ENCODE measurements around the gene SUN1. TPM values are rescaled to one million over a fixed set of nuclear protein-coding genes. Genes with fewer than 3 reads are reported as not detected.
"Not testable (repeated sequence)": the region's sequence is repeated elsewhere in the genome, so short reads cannot be mapped to it uniquely, and the experiment has no call there.

SUN1 gene
- total RNA-seq, 1 donor from 2014 or later = 132 TPM

DNA sequence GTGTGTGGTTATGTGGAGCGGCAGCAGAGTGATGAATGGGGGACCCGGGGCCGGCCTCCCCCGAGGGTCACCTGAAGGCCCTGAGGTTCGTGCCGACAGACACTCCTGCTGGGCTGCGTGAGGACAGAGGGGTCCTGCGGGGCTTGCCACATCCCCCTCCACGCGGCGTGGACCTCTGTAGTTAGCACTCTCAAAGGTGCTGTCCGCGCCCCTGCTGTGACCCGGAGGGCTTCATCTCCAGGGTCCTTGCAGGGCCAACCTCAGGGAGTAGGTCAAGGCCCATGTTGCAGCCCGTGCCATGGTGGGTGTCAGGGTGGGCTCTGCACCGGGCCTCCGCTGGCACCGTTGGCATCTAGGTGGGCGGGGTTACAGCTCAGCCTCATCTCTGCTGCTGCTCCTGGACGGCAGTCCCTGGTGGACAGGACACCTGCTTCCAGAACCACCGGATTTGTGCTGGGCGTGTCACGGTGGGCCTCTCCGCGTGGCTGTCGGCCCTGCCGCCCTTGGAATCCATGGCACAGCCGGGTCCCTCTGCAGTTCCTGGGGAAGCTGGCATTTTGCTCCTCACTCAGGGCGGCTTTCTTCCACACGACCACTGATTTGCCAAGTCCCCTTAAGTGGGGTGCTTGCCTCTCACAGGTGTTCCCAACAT lies 24.3 kb downstream of the SUN1 start:
- DNase-seq (ENCODE audit: low read depth in 2 of 2) = no peak

DNA sequence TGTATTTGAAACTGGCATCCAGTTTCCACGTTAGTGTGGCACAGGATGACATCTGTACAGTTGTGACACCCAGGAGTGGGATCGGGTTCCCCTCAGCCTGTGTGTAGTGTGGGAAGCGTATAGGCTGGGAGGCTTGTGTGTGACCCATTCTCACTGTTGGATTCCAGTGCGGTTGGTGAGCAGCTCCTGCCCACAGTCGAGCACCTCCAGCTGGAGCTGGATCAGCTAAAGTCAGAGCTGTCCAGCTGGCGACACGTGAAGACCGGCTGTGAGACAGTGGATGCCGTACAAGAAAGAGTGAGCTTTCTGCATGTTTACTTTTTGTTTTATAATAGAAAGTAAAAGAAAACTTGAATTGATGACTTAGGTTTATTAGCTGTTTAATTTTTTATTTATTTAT lies 25.4 kb downstream of the SUN1 start:
- no peak for DNase-seq (ENCODE audit: low read depth in 2 of 2)

DNA sequence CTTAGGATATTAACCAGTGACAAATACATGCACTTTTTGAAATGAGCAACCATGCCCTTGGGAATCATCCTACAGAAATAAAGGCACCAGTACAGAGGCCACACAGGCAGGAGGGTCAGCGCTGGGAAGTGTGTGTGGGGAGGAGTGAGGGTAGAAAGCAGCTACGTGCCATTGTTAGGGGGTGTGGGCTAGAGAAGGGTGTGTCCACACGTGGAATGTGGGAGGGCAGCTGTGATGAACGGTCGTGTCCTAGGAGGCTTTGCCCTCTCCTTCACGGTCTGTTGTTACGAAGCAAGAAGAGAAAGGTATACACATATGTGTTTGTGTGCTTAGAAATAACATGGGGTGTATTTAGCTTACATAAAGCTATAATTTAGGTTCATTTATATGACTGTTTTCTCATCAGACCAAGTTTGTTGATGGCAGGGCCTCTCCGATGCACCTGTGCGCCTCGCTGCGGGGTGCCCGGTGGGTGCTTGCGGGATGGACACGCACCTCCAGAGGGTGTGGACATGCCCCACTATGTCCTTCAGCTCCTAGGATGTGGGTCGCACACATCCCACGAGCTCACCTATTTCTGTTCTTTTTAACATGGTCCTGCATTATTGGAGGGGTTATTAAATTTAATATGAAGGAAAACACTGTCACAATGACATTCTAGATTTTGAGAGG lies 27.2 kb downstream of the SUN1 start:
- DNase-seq (ENCODE audit: low read depth in 2 of 2) = no peak

DNA sequence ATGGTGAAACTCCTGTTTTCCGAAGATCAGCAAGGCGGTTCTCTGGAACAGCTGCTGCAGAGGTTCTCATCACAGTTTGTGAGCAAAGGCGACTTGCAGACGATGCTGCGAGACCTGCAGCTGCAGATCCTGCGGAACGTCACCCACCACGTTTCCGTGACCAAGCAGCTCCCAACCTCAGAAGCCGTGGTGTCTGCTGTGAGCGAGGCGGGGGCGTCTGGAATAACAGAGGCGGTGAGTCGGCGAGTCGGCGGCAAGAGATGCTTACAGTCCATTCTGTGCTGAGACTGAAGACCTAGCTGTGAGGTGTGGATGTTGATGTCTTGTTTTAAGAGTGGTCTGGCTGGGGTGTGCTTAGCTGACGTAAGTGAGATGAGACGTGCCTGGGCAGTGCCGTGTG lies 27.9 kb downstream of the SUN1 start:
- no peak for DNase-seq (ENCODE audit: low read depth in 2 of 2)

DNA sequence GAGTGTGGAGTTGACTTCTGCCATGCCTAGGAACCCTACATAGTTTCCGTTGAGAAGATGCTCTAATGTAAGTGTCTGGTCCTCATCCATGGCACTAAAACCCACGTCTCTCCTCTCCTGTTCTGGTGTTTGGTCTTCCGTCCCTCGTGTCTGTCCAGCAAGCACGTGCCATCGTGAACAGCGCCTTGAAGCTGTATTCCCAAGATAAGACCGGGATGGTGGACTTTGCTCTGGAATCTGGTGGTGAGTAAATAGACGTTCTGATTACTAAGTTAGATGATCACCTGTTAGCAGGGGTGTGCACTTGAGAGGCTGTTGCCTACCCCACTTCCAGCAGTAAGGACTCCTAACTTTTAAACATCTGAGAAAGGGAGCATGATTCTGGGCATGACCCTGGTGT lies 28.9 kb downstream of the SUN1 start:
- DNase-seq (ENCODE audit: low read depth in 2 of 2) = no peak

DNA sequence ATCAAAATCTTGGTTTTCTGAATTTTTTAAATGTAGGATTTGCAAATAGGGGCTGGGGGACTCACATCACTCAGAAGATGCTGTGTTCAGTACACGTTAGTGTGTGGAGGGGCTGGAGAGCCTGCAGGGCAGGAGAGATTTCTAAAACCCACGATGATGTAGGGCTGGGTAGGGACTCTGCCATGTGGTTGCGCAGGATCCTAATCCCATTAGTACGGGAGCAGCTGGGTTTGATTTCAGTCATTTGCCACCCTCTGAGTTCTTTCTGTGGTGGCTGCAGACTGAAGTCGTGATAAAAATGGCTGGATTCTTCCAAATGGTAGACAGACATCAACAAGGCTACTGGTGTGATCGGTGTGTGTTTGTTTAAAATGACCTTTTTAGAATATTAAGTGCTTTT lies 29.9 kb downstream of the SUN1 start:
- no peak for DNase-seq (ENCODE audit: low read depth in 2 of 2)

DNA sequence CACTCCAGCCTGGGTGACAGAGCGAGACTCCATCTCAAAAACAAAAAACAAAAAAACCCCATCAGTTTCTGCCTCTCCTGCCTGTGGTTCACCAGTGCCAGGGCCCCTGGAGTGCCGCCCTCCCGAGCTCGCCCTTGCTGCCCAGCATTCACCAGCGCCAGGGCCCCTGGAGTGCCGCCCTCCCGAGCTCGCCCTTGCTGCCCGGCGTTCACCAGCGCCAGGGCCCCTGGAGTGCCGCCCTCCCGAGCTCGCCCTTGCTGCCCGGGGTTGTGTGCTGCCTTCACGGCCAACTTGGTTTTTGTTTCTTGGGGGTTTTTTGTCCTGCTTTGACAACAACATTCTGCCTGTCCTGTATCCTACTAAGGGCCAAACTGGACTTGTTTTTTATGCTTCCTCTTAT lies 30.8 kb downstream of the SUN1 start:
- DNase-seq (ENCODE audit: low read depth in 2 of 2) = no peak

DNA sequence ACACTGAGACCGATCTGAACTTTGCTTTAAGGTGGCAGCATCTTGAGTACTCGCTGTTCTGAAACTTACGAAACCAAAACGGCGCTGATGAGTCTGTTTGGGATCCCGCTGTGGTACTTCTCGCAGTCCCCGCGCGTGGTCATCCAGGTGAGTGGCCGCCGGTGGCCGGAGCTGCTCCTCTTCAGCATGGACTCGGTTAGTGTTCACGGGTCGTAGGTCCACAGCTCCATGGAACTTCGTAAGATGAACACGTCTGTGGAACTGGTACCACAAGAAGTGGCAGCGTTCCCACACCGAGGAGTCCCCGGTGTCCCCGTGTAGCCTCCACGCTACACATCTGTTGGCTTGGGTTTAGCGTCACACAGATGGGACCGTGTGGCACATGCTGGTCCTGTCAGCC lies 33.6 kb downstream of the SUN1 start:
- DNase-seq (ENCODE audit: low read depth in 2 of 2) = no peak

DNA sequence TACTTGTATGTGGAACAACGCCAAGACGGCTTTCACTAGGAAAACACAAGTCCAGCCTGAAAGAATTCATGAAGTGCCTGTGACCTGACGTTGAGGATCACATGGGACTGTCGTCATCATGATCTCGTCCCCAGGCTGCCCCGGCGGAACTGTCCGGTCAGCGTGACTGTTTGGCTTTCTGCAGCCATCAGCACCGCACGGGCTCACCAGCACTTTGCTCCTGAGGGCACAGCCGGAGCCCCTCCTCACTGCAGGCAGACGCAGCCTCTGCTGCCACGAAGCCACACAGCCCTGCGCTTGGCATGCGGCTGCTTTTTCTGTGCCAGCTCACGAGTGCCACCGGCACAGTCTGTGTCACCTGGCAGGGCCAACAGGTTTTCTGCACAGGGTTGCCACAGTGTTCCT lies 34.7 kb downstream of the SUN1 start:
- peak; percentile 43 for DNase-seq (ENCODE audit: low read depth in 2 of 2)

DNA sequence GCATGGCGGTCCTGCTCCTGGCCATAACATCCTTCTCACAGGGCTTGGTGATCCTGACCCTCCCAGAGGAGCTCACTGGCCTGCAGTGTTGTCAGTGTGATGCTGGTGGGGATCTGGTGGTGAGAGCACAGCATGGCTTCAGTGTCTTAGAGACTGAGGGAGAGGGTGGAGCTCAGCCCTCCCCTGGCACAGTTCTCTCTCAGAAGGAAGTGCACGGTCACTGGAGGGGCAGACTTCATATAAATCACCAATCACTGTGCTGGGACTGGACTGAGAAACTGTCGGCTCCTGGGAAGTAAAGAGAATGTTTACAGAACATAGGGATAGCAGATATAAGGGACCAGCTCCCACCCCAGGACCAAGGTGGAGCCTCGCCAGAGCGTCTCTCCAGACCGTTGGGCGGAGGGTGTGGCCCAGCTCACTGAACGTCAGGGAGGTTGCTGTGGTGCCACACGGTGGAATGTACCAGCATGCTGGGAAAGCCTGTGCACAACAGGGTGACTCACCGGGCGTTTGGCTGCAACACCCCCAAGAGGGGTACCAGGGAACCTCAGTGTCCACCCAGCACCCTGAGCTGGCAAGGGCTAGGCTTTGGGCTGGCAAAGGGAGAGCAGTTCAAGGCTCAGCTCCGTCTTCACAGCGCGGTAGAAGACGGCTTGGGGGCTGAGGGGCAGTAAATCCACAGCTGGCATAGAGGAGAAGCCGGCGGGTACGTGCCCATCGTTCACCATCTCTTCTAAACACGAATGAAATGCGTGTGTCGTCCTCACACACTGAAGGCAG lies 35.3 kb downstream of the SUN1 start:
- DNase-seq (ENCODE audit: low read depth in 2 of 2) = peak in 1 of 2 donors; percentile 22

DNA sequence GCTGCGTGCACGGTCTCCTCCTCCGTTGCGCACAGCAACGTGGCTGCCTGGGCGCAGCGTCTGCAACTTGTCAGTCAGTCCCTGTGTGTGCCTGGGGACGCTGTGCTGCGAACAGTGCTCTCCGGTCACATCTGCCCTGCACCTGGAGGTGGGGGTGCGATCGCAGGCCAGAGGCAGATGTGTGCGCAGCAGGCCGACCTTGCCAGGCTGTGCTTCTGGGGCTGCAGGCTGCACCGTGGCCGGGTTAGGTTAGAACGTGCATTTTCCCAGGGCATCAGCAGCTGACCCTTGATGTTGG lies 35.9 kb downstream of the SUN1 start:
- no peak for DNase-seq (ENCODE audit: low read depth in 2 of 2)

DNA sequence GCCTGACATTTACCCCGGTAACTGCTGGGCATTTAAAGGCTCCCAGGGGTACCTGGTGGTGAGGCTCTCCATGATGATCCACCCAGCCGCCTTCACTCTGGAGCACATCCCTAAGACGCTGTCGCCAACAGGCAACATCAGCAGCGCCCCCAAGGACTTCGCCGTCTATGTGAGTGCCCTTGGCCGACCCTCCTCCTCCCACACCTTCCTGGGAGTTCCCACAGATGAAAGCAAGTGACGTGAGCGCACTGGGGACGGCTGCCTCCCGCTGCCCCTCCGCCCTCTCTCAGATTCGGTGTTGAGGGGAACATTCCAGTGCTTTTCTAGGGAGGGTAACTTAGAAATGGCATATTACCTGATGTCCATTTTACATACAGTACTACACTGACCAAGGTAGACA lies 37.1 kb downstream of the SUN1 start:
- DNase-seq (ENCODE audit: low read depth in 2 of 2) = no peak

DNA sequence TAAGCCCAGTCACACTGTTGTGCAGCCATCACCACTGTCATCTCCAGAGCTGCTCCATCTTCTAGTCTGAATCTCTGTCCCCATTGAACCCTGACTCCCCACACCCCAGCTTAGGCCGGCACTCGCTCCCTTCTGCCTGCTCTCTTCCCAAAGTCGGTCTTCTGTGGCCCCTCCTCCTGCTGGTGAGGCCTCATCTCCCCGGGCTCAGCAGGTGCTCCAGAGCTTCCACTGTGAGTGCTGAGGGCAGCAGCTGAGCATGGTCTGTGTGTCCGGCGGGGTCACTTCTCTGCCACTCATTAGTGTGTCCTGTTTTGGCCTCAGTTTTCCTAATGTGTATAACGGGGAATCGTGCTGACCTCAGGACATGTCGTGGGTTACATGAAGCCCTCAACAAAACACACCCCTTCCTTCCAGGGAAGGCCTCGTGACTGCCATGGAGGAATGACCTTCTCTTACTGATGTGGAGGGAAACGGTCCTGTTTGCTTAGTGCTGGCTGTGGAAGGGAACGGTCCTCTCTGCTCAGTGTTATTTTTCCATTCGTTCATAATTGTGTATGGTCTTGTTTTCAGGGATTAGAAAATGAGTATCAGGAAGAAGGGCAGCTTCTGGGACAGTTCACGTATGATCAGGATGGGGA lies 39.7 kb downstream of the SUN1 start:
- no peak for DNase-seq (ENCODE audit: low read depth in 2 of 2)

DNA sequence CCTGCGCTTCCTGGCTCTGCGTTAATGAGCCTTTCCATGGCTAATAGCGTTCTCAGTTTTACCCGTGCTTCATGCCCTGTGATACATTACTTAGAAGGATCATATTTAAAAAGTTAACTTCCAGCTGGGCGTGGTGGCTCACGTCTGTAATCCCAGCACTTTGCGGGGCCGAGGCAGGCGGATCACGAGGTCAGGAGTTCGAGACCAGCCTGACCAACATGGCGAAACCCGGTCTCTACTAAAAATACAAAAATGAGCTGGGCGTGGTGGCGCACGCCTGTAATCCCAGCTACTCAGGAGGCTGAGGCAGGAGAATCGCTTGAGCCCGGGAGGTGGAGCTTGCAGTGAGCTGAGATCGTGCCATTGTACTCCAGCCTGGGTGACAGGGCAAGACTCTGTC lies 40.4 kb downstream of the SUN1 start:
- not testable (repeated sequence) for DNase-seq (ENCODE audit: low read depth in 2 of 2)

DNA sequence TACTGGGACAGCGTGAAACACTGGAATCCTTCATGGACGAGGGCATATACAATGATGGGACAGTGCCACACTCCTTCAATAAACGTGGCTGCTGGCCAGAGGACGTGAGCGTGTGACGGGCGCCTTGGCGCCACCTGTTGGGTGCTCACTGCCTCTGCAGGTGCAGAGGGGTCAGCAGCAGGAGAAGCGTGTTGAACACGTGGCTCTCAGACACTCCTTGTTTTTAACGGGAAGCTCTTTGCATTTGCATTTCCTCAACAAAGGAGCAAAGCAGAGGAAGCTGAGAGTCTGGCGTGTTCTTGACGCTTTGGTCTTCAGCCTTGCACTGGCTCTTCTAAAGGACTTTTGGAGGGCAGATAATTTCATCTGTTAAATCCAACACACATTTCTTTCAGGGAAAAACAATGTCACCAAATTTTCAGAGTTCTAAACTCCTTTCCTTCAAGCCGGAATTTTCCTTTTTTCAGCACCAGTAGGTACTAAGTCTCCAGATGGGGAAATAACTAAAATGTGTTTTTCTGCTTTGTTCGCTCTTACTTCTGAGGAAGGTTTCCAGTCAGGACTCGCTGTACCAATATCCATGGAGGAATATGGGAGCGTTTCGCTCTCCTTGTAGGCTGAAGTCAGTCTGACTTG lies 41.2 kb downstream of the SUN1 start:
- peak; percentile 80 to 89 for DNase-seq (ENCODE audit: low read depth in 2 of 2)

DNA sequence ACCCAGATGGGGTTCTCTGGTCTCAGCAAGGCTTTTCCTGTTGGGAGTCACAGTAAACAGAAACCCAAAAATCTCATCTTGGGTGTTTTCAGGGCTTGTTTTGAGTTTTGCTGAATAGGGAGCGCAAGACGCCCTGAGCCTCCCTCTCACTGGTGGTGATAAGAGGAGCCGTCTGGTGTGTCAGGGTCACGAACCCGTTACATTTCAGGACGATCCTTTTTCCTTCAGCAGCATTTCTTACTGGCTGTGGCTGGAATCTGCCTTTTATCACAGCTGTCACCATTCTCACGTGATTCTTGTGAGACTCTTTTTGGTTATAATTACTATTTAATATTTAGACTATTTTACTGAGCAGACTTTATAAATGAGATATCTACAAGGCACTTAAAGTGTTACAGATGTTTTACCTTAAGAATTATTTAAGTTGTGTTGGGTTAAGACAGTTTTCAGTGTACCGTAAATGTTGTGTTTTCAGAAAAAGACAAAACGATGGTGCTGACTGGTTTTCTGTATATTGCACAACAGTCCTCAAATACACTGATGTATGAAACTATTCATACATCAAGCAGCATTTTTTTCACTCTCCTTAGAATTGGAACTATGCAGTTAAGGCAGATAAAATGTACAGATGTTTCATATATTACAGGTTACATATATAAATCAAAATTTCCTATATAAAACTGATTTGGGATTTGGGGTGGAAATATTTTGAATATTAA lies 41.9 kb downstream of the SUN1 start:
- DNase-seq (ENCODE audit: low read depth in 2 of 2) = no peak

DNA sequence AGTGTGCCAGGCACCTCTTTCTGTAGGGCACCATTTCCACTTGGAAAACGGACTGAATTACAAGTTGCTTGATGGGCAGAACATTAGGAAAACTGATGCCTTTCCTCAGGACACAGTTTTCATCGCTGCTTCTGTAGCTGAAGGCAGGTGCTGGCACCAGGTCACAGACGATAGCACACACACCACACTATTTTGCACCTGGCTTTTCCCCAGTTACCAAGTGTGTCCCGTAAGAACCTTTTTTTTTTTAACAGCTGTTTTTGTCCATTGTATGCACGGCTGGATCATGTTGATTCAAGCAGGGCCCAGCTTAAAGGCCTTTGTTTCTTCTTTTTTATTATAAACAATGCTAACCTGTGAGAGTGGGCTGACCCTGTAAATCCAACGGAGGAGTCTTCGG lies 42.8 kb downstream of the SUN1 start:
- DNase-seq (ENCODE audit: low read depth in 2 of 2) = no peak

DNA sequence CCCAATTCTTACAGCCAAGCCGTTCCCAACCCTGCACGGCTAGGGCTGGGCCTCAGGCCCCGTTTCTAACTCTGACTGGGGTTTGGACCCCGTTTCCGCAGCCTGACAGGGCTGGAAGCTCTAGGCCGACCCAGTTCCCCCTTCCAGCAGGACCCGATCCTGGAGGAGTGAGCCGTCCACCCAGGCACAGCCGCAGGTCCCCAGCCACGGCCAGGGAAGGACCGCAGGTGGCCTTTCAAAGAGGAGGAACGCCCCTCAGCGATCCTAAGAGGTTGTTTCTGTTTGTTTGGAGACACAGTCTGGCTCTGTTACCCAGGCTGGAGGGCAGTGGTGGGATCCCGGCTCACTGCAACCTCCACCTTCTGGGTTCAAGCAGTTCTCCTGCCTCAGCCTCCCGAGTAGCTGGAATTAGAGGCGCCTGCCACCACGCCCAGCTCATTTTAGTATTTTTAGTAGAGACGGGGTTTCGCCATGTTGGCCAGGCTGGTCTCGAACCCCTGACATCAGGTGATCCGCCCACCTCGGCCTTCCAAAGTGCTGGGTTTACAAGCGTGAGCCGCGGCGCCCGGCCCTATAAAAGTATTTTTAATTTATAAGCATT lies 43.3 kb downstream of the SUN1 start:
- no peak for DNase-seq (ENCODE audit: low read depth in 2 of 2)

DNA sequence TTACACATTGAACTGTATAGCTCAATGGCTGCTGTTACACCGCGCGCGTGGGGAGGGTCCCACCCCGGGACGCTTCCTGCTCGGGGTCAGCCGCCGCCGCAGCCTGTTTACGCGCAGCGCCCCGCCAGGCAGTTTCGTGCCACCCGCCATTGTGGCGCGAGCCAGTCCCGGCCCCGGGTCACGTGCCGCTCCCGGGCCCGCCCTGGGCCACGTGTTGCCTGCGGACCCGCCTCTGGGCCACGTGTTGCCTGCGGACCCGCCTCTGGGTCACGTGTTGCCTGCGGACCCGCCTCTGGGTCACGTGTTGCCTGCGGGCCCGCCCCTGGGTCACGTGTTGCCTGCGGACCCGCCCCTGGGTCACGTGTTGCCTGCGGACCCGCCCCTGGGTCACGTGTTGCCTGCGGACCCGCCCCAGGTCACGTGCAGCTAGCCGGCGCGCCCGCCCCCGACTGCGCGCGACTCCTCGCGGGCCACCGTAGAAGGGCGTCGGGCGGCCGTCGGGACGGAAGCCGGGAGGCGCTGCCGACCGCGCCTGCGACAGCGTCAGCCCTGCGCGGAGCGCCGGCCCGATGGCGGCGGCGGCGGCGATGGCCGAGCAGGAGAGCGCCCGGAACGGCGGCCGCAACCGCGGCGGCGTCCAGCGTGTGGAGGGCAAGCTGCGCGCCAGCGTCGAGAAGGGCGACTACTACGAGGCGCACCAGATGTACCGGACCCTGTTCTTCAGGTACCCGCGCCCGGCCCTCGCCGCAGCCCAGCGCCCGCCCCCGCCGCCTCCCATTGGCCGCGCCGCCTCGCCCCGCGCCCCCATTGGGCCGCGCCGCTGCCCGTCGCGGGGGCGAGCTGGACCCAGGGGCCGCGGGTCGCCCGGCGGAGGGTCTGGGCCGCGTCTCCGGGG lies 44.0 kb downstream of the SUN1 start, which contains the start of gene GET4:
GET4 (plus strand) TSS at position 478 of the 895 bp plus-strand sequence; CDS start at position 570, 92 bp downstream.
- DNase-seq (ENCODE audit: low read depth in 2 of 2) = peak; percentile 88 to 96

DNA sequence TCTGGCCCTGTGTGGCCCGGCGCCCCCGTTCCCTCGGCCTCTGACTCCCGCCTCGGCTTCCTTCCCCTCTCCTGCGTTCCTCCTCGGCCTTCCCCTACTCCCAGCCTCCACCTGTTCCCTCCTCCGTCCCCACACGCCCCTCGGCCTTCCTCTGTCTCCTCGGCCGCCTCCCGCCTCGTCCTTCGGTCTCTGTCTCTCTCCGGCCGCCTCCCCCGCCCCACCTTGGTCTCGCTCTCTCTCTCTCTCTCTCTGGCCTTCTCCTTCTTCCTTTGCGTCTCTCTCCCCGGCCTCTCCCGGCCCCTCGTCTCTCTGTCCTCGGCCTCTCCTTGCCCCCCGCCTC lies 44.7 kb downstream of the SUN1 start:
- DNase-seq (ENCODE audit: low read depth in 2 of 2) = no peak
